GM18520 (cell line): ENCODE measurements around the gene RPP25L.

Experiments used
- ATAC-seq: cut with Tn5 transposase; IDR thresholded peaks from one replicate; pipeline ENCODE4 v1.9.1; 2021; ENCODE audit not compliant: unreplicated experiment

RPP25L gene

DNA sequence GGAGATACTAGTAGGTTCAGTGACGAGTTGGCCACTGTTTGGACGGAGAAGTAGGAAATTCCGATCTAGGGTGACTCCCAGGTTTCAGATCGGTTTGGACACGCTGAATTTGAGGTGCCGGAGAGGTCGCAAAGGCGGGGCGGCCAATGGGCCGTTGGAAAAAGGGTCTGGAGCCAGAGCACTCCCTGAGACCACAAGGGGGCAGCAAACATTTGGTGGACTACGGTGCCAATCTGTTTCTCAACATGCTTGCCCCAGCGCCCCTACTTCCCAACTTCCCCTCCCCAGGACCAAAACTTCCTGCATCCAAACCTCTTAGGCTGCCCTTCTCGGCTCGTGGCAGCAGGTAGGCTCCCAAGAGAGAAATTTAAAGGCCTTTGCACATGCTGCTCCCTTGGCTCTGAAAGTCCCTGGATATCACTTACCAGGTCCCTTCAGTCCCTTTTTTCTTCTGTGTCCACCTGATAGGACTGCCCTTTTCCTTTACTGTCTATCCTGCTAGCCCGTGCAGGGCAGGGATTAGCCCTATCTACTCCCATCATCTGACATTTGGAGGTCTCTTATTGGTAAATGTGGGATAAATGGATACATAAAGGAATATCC, 992 bp upstream of the RPP25L start:
- no peak for ATAC-seq

DNA sequence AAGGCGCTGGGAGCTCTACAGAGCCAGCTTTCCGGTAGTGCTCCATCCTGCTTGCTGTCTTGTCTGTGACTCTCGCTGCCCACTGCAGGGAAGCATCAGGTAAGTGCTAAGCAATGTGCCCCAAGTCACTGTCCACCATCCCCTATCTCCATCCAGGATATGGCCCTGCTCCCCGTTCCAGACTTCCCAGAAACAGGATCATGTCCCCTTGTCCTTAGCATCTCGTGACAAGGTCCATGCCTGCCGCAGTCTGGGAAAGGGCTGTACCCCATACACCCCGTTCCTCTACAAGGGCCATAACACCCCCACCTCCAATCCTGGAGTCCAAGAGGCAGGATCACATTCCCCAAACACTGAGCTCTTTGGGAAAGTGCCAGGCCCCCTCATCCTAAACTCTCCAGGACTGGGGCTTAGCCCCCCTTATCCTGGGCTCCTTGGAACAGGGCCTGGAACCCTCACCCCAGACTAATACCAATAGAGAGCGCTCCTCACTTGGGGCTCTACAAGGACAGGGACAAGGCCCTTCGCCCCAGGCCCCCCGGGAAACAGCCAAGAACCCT, 566 bp downstream of the RPP25L start:
- no peak for ATAC-seq

DNA sequence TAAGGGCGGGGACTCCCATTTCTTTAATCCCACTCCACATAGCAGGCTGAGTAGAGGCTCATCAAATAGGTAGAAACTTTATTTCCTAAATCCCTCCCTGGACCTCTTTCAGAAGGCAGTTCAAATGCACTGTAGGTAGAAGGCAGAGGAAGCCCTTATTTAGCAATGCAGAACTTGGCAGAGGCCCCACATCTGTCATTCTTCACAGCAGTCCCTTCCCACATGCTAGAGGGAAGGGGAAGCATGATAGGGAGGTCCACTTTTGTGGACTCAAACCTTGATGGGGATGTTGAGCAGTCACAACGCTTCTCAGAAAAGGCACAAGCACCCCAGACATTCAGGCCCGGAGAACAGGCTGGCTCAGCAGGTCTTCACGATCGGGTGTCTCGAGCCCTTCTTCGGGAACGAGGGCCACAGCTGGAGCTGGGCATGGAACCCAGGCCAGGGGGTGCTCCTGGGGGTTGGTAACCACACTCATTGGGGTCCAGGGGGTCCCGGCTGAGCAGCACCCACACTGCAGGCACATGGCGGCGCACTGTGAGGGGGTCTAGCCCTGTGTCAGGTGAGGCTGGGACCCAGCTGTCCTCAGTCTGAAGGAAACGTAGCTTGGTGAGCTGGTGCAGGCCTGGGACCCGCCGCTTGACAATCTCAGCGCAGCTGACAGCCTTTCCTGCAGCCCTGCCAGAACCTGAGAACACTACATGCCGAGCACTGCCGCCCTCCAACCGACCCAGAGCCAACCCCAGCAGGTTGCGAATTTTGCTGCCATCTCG, 1.3 kb downstream of the RPP25L start:
- ATAC-seq: no peak

DNA sequence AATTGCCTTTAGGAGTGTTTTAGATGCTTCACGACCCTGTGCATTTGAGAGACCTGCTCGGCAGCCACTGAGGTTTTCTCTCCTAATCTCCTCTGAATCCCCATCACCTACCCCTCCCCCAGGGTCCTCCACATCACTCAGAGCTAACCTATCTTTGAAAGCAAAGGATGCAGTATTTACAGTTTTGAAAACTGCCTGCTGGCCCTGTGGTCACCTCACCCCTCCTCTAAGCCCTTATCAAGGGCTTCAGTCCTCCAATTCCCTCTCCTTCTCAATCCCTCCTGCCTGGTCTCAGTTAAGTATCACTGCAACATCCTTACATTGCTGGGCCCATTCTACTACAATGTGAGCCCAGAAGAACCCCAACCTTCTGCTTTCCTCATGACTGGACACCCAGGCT, 4.6 kb downstream of the RPP25L start:
- no peak for ATAC-seq

DNA sequence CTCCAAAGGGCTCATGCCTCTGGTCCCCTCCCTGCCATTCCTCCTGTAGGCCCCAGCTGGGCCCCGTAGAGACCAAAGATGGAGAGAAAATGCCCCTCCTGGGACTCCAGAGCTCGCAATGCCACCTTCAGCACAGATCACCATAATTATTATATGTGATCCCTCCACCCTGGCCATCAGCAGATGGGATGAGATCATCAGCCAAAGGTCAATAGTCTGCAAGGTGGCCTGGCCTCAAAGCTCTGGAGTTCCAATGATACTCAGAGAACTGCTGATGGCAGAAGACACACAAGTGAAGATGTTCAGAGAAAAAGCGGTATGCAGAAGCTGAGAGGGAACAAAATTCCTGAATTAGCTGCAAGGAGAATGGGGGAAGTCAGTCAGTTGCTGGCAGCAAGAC, 5.0 kb downstream of the RPP25L start:
- ATAC-seq: no peak

DNA sequence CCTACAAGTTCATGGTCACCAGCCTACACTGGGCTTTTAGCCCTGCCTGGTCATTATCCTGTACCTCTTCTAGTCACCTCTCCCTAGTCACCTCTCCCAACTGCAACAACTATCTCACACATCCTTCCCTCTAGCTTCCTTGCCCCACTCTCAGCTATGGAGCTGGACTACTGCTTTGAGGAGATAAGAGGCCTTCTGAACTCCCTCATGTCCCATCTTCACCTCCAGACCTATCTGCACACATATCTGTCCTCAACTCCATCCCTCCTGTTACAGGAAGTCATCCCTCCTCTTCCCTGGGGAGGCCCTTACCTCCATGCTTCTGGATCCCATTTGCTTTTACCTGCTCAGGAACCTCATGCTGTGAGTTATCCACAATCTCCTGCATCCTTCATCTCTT, 5.7 kb downstream of the RPP25L start:
- no peak for ATAC-seq

DNA sequence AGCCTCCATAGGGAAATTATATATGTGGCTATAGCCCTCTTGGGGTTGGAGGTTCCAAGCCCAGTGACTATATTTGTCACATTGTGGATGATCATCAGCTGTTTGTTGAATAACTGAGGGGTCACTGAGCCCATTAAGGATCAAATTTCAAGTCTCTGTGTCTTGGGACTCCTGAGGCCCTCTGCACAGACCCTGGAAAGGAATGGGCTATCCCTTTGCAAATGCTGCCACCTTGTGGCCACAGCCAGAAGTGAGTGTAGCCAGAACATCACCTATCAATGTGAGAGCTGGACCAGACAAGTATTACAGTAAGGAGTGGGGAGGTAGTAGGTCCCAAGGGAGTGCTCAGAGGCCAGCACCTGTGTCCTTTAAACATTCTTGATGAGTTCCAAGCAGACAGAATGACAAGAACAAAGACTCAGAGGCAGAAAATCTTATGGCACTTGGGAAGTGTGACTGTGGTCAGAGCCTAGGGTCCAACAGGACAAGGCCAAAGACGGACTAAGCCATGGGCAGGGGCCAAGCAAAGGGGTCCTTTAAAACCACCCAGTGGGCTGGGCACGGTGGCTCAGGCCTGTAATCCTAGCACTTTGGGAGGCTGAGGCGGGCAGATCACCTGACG, 8.2 kb downstream of the RPP25L start:
- ATAC-seq: no peak

DNA sequence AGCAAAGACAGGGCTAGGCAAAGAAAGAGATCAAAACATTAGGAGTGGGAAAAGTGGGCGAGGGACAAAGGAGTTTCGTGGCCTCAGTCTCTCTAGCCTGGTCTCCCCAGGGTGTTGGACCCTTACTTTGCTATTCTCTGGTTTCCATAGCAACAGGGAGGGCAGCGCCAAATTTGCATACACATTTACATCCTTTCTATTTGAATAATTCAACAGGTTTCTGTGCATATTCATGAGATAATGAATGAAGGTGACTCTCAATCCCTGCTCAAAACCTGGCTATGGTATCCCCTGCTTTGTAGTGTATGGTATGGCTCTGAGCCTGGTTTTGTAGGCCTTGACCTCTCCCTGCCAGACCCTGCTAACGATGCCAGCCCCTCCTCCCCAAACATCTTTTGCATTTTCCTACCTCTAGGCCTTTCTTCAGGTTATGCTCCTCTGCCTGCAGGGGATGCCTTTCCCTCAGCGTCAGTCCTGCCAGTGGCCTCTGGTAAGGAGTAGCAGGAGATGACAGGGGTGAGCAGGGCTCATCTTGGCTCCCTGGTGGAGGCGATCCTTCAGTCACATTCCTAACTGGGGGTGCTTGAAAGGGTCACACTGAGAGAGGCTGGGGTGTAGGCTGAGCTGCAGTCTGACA, 9.8 kb downstream of the RPP25L start:
- no peak for ATAC-seq

DNA sequence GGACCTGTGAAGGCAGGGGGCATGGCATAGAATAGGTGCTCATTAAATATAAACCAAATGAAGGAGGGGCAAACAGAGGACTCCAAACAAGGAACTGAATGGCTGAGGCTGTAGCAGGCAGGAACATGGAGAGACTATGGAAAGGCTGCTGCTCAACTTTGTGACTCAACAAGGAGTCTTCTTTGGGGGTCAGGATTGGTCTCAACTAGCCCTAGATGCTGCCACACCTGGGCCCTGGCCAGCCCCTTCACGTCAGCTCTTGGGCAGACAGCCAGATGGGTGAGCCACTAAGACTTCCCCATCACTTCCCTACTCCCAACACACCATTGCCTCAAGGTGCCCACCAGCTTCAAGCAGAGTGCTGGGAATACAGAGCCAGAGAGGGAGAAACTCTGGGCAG, 11.0 kb downstream of the RPP25L start:
- no peak for ATAC-seq

DNA sequence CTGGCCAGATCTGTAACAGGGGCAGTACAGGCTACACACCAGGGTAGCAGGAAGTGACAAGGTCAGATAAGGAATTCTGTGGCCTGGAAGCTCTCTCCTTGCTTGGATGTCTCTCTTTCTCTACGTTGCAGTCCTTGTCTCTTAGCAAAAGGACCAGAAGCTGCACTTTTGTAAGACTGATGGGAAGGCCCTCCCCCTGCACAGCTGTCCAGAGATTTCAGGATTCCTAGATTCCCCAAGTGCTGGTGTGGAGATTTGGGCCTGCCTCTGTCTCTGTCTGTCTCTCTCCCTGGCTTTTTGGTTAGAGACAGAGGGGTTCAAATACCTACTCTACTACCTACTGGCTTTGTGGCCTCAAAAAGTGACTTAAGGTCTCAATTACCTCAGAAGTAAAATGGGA, 12.4 kb downstream of the RPP25L start:
- no peak for ATAC-seq

DNA sequence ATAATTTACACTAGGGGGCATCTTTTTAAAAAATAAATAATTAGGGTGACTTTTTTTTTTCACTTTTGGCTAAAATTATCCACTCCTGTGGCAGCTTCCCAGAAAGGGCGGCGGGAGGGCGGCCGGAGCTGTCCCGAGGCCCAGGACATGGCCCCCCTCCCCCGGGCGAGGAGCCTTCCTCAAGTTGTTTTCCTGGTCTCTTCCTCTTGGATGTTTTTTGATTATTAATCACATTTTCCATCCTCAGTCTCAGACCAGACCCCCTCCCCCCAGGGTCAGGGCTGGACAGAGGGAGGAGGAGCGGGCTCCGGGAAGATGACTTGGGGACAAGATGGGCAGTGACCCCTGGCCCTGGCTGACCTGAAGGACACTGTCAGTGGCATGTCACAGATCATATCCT, 17.7 kb downstream of the RPP25L start:
- ATAC-seq: no peak

DNA sequence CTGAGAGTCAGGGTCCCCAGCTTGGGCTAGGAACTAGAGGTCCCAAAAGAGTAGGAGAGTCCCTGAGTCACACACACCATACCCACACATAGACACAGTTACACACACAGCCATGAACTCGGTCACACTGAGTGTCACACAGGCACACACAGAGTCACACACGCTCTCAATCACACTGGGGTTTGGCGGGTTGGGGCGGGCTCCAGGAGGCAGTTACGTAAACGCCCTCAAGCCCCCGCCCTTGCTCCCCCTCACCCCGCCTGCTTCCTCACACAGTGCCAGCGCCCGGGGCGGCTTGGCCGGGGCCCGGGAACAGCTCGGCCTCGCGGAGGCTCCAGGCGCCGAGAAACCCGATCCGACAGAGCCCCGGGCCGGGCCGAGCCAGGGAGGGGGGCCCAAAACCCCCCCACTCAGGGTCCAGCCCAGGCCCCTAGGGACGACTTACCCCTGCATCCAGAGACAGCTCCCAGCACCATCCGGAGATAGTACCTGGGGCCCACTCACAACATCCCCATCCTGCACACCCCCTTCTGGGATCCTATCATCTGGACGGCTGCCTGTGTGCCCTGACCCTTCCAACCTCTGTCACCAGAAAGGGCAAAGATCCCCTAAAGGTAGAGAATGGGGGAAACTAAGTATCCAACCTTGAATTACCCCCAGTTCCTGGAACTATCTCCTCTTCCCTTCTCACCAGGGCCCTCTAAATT, 18.8 kb downstream of the RPP25L start:
- ATAC-seq: no peak

DNA sequence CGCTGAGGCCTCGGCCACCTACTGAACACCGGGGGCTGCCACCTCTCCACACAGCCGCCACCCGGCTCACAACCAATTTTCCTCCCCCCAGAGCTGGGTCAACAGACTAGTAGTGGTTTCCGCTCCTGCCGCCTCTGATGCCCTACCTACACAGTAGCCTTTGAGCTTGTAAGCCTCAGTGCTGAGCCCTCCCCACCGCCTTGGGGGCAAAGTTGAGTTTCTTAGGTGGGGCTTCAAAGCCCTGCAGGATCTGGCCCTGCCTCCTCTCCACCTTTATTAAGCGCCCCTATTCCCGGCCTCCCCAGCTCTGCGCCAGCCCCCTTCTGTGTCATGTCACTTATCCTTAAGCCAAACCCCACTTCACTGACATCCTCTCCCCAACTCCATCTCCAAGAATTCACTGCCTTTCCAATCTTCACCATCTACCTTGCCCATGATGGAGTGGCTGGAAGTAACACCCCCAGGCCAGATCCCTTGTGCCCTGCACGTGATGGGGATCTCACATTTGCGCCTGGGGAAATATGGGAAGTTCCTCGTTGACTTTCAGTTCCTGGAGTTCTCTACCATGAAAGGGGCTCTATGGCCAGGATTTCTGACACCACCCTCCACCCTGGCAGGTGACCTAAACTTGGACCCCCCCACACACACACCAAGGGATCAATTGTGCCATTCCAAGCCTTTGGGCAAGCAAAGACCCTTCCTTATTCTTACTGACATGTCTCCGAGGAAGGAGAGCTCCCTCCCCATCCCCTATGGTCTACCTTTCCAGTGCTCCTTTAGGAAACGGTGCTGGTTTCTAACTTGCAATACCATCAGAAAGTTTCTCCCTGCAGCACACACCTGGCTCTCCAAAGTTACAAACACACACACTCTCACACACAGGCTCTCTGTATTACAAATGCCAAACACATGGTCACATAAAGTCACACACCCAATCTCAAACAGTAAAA, 19.7 kb downstream of the RPP25L start:
- ATAC-seq: no peak

DNA sequence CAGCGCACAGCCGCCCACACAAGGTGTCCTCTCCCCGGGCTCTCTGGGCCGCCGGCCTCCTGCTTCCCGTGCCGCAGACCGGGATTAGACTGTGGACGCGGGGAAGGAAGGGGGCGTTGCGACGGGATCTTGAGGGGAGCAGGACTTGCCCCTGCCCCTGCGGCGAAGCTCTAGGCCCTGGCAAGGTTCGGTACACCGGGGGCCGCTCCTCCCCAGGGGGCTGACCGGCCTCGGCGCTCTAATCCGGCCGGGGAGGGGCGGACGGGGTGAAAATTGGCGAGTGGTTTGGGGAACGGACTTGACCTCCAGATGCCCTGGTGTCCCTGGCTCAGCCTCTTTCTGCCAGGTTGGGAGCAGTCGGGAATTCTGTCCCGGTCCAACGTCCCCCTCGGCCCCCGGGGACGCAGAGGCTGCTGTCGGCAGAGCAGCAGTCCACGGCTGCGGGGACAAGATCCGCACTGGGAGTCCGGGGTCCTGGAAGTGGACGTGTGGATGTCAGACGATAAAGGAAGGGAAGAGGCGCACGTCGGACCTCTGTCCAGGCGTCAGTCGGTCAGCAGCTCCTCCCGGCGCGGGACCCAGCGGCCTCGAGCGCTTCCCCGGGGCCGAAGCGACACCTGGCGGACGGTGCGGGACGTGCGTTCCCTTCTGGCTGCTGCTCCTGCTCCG, 20.5 kb downstream of the RPP25L start:
- no peak for ATAC-seq

DNA sequence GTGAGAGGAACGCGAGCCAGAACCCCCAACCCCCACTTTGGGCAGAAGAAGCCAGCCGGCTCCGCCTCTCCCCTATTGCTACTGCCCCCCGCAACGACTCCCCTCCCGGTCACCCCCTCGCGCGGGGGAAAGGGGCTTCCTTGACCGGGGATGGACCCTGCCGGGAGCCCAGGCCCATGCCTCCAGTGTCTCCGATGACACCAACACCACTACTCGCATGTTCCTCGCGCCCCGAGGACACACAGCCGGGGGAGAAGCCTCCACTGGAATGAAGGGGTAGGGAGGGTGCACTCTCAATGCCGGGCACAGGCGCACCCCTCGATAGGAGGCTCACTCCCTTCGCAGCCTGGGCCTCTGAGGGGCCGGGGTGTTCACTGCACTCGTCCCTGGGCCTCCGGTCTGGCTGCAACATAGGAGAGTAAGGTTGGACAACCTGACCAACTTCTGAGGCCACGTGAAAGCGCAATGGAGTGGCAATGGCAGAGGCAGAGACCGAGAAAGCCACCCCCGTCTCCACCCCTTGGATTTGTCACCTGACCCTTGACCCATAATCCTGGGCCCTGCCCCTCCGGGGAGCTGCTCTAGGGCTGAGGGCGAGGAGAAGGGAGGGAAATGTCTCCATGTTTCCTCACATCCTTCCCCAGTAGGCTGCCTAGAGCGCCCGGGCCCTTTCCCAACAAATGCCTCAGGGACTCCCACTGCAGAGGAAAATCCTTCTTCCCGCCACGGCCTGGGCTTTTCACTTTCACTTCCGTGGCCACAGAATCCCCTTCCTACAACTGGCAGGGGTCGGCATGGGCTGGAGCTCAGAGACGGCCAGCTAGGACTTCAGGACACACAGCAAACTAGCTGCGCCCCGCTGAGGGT, 21.3 kb downstream of the RPP25L start:
- no peak for ATAC-seq

DNA sequence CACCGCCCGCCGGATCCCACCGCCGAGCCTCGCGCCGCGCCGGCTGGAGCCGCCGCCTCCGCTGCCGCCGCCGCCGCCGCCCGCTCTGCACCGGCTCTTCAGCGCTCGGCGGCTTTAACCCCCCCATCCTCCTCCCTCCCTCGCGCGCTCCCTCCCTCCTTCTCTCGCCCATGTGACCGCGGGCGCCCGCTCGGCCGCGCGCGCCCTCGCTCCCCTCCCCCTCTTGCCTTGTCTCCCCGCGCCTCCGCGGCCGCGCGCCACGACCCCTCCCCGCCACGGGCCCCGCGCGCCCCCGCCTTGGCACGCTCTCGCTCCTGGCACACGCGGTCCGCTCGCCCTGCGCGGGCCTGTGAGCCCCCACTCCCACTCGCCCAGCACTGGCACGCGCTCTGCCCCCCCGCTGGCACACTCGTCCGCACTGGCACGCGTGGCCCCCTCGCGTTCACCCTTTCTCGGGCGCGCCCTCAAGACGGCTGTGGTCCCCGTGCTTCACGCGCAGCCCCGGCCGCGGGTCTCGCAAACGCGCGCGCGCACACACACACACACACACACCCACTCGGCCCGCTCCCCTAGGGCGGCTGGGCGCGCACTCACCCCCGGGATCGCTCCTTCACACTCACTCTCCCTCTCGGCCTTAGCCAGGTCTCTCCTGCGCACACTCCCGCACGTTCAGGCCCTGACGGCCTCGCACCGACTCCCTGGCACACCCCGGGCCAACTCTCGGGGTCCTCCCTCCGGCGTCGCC, 22.1 kb downstream of the RPP25L start, which contains the start of gene CNTFR:
CNTFR (minus strand) TSS at position 89 of the 745 bp plus-strand sequence. CDS start 20,743 bp downstream, outside the sequence.
- ATAC-seq: no peak
